Smooth muscle cell (in vitro differentiated cells): ENCODE data around the gene CHST6. TPM values are rescaled to one million over a fixed set of nuclear protein-coding genes. Genes with fewer than 3 reads are reported as not detected.
"Not testable (repeated sequence)": the region's sequence is repeated elsewhere in the genome, so short reads cannot be mapped to it uniquely, and the experiment has no call there.

Experiments used
- DNase-seq: peaks from one replicate; lab custom pipeline; 2025; ENCODE audit not compliant: unreplicated experiment; lab: John Stamatoyannopoulos, UW
- H2AFZ ChIP-seq: fragments of 200-600 bp; sonication (generic); 2 replicates; pipeline ENCODE4 v1.6.0; 2016; ENCODE audit warnings: antibody characterized with exemption, low read depth, mild to moderate bottlenecking
- H3F3A ChIP-seq: fragments of 200-600 bp; sonication (generic); 2 replicates; pipeline ENCODE4 v1.6.0; 2017; ENCODE audit warnings: antibody characterized with exemption, low read depth
- H3K27ac ChIP-seq: fragments of 200-600 bp; sonication (generic); 2 replicates; pipeline ENCODE4 v1.5.1; 2016; ENCODE audit warnings: low read depth, mild to moderate bottlenecking
- H3K27me3 ChIP-seq: fragments of 200-600 bp; sonication (generic); 2 replicates; pipeline ENCODE4 v1.6.1; 2016; ENCODE audit warnings: low read depth, mild to moderate bottlenecking
- H3K36me3 ChIP-seq: fragments of 200-600 bp; sonication (generic); 2 replicates; pipeline ENCODE4 v1.5.1; 2016; ENCODE audit warnings: low read depth
- H3K4me1 ChIP-seq: fragments of 200-600 bp; sonication (generic); 2 replicates; pipeline ENCODE4 v1.5.1; 2016; ENCODE audit warnings: low read depth
- H3K4me2 ChIP-seq: fragments of 200-600 bp; sonication (generic); 2 replicates; pipeline ENCODE4 v1.6.0; 2016; ENCODE audit warnings: mild to moderate bottlenecking
- H3K4me3 ChIP-seq: fragments of 200-600 bp; sonication (generic); 2 replicates; pipeline ENCODE4 v1.5.1; 2016; ENCODE audit warnings: mild to moderate bottlenecking
- H3K79me2 ChIP-seq: fragments of 200-600 bp; sonication (generic); 2 replicates; pipeline ENCODE4 v1.6.0; 2016; ENCODE audit warnings: low read depth, mild to moderate bottlenecking
- H3K9ac ChIP-seq: fragments of 200-600 bp; sonication (generic); 2 replicates; pipeline ENCODE4 v1.6.0; 2016; ENCODE audit warnings: low read depth
- H3K9me3 ChIP-seq: fragments of 200-600 bp; sonication (generic); replicated peaks from 2 replicates; pipeline ENCODE4 v1.5.1; 2016; ENCODE audit warnings: low read depth
- H4K20me1 ChIP-seq: fragments of 200-600 bp; sonication (generic); 2 replicates; pipeline ENCODE4 v1.6.0; 2016; ENCODE audit warnings: low read depth
- WGBS: methylation state at CpG from one replicate; pipeline ENCODE4 v1.1.7; 2016; ENCODE audit warnings: low lambda C conversion rate; 5-methylcytosine and 5-hydroxymethylcytosine counted together
- polyA plus RNA-seq: library from polyadenylated mRNA; unstranded; fragments of >200 nt; fragmentation: Nextera tagmentation; extraction: Ambion mirVana; gene quantifications from 2 replicates; pipeline ENCODE4 v1.2.1, GENCODE V29; 2016
- total RNA-seq: library from RNA; depleted of rRNA; stranded (reverse); fragments of >200 nt; gene quantifications from 2 replicates; pipeline ENCODE4 v1.2.3, GENCODE V29; 2014
- TF ChIP-seq, protein P1 (sequence below): fragments of 200-600 bp; sonication (generic); IDR thresholded peaks from 2 replicates; pipeline ENCODE4 v1.5.1; 2017; ENCODE audit warnings: borderline replicate concordance, mild to moderate bottlenecking, antibody characterized with exemption; ENCODE audit not compliant: insufficient read depth, poor library complexity, severe bottlenecking

The CHST6 gene
- total and polyA plus RNA-seq, 2 experiments from 2014 or later, result 2.0 to 2.6 TPM

DNA sequence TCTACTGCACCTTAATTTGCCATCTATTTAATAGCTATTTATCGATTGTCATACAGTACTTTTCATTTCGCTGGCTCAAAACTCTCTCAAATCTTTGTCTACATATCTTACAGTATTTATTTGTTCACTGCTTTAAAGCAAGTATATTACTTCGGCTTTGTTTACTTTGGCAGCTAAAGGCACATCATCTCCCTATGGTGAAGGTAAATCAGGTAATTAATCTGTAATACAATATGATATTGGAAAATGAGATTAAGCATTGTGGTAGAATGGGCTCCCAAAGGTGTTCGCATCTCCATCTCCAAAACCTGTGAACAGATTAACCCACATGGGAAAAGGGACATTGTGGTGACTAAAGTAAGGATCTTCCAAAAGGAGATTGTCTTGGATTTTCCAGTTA lies 37.2 kb downstream of the CHST6 start:
- peaks cover 37% of the 10 kb centered on the region for H3K4me1 ChIP-seq
- WGBS, result 99% methylated on average over 4 of the region's 4 CpGs
- H3K36me3 ChIP-seq, result no peaks in the 10 kb centered on the region
- H3K9me3 ChIP-seq, result no peaks in the 10 kb centered on the region
- TF ChIP-seq, protein P1, sequence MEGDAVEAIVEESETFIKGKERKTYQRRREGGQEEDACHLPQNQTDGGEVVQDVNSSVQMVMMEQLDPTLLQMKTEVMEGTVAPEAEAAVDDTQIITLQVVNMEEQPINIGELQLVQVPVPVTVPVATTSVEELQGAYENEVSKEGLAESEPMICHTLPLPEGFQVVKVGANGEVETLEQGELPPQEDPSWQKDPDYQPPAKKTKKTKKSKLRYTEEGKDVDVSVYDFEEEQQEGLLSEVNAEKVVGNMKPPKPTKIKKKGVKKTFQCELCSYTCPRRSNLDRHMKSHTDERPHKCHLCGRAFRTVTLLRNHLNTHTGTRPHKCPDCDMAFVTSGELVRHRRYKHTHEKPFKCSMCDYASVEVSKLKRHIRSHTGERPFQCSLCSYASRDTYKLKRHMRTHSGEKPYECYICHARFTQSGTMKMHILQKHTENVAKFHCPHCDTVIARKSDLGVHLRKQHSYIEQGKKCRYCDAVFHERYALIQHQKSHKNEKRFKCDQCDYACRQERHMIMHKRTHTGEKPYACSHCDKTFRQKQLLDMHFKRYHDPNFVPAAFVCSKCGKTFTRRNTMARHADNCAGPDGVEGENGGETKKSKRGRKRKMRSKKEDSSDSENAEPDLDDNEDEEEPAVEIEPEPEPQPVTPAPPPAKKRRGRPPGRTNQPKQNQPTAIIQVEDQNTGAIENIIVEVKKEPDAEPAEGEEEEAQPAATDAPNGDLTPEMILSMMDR, result no peak
- H3K27me3 ChIP-seq, result no peaks in the 10 kb centered on the region
- H2AFZ ChIP-seq, result no peak overlapping the region
- no peaks in the 10 kb centered on the region for H3F3A ChIP-seq
- peaks cover 99% of the 10 kb centered on the region for H4K20me1 ChIP-seq
- peaks cover 93% of the 10 kb centered on the region for H3K79me2 ChIP-seq
- H3K4me3 ChIP-seq, result no peak overlapping the region
- DNase-seq, result no peak
- H3K9ac ChIP-seq, result no peak overlapping the region
- no peak overlapping the region for H3K27ac ChIP-seq
- H3K4me2 ChIP-seq, result no peak overlapping the region

DNA sequence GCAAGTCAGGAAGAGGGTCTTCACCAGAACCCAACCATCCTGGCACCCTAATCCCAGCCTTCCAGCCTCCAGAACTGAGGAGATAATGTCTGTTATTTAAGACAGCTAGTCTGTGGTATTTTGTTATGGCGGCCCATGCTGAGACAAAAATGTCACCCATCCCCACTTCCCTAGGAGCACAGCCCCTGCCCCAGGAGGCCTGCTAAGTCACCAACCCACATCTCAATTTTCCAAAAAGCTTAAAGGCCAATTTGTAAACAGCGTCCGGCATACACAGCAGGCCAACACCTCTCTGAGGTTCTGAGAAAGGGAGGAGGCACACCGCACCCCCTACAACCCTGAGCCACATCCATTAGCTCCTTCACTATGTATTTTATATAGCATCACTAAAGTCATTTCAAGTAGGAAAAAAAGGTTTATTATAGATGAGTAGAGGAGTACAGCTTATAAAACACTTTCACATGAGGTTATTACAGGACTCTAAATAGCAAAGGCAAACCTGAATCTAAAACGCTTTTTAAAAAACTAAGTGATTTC lies 37.7 kb downstream of the CHST6 start:
- Histone ChIP-seq H3F3A (no peaks in the 10 kb centered on the region), H4K20me1 (peaks cover 99% of the 10 kb centered on the region), H3K9me3 (no peaks in the 10 kb centered on the region), H3K27me3 (no peaks in the 10 kb centered on the region), H3K4me2 (no peak overlapping the region), H3K79me2 (peaks cover 93% of the 10 kb centered on the region), H3K9ac (no peak overlapping the region), H3K27ac (no peak overlapping the region), H2AFZ (no peak overlapping the region), H3K36me3 (no peaks in the 10 kb centered on the region), H3K4me3 (no peak overlapping the region), H3K4me1 (peaks cover 32% of the 10 kb centered on the region)
- no peak for DNase-seq
- WGBS, result 91% methylated on average over 5 of the region's 5 CpGs
- TF ChIP-seq, protein P1, result no peak

DNA sequence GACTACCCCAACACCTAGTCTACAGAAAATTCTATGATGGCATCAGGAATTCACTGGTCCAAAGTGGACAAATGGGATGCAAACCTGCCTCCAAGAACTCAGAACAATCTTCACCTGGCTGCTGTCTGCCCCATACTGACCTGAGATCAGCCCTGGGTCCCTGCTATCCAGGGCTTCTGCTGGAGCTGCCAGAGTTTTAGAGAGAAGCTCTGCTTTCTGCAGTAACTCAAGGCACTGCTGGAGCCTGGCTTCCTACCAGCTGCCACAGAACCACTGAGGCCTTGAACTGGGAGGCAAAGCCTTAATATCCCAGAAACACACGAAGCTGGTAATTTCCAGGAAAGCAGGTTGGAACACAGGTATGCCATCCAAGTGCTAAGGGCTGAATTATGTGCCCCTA lies 38.3 kb downstream of the CHST6 start:
- Histone ChIP-seq H3K9ac (no peak overlapping the region), H3K4me2 (no peak overlapping the region), H4K20me1 (peaks cover 98% of the 10 kb centered on the region), H2AFZ (no peak overlapping the region), H3K27me3 (no peaks in the 10 kb centered on the region), H3K79me2 (peaks cover 93% of the 10 kb centered on the region), H3K4me3 (no peak overlapping the region), H3K4me1 (peaks cover 32% of the 10 kb centered on the region), H3F3A (no peaks in the 10 kb centered on the region), H3K9me3 (no peaks in the 10 kb centered on the region), H3K27ac (no peak overlapping the region), H3K36me3 (no peaks in the 10 kb centered on the region)
- TF ChIP-seq, protein P1, result no peak
- DNase-seq, result no peak
- WGBS, result 100% methylated on average over 1 of the region's 1 CpG

DNA sequence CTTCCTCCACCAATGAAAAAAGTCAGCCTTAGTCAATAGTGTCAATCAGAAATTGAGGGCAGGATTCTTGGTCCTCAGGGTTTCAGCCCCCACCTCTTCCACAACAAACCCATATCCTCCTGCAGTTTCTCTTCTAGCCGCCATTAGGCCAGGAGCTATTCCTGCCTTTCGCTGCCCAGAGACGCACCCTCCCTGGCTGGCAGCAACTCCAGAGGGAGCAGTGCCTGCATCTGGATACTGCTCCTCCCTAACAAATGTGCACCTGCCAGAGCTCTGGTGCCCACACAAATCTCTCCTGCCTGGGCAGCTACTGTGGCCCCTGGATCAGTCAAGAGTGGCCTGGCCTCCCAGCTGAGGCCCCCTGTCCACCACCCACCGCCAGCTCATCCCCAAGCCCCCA lies 38.8 kb downstream of the CHST6 start:
- not testable (repeated sequence) for H3F3A ChIP-seq, H3K9me3 ChIP-seq, H3K36me3 ChIP-seq, H3K9ac ChIP-seq, H3K27ac ChIP-seq, DNase-seq, H2AFZ ChIP-seq, H3K4me2 ChIP-seq, H3K4me3 ChIP-seq, H3K27me3 ChIP-seq
- 97% methylated on average over 4 of the region's 4 CpGs for WGBS
- Histone ChIP-seq H3K79me2 (peaks cover 90% of the 10 kb centered on the region), H4K20me1 (peaks cover 96% of the 10 kb centered on the region), H3K4me1 (peaks cover 32% of the 10 kb centered on the region)
